Kidney (tissue), 14 donors: Measurements from ENCODE around the gene CDX2. TPM values are rescaled to one million over a fixed set of nuclear protein-coding genes. Genes with fewer than 3 reads are reported as not detected.

Source experiments
- DNase-seq, 5 donors: peaks; one replicate each; pipeline ENCODE4 v3.0.0-alpha.2; 2013 to 2020
- FAIRE-seq: peaks from 2 replicates; lab custom pipeline; 2012; peaks lifted over from hg19 to GRCh38; lab: Jason Lieb, UNC
- H3K27ac ChIP-seq, 2 donors: one replicate each; pipeline ENCODE4 v1.7.0; 2013; ENCODE audit warnings: low read depth in 2 of 2, low read length in 2 of 2, inconsistent platforms in 1 of 2
- H3K27me3 ChIP-seq: one replicate; pipeline ENCODE4 v1.7.1; 2013; ENCODE audit warnings: low read length, inconsistent platforms; ENCODE audit not compliant: control insufficient read depth, insufficient read depth
- H3K36me3 ChIP-seq, 3 donors: one replicate each; pipeline versions ENCODE4 v1.7.0 to v1.7.1; 2013; ENCODE audit warnings: low read length in 3 of 3, control low read depth in 1 of 3, inconsistent platforms in 1 of 3; ENCODE audit not compliant: insufficient read depth in 3 of 3, control insufficient read depth in 2 of 3
- H3K4me1 ChIP-seq, 3 donors: one replicate each; pipeline versions ENCODE4 v1.7.0 to v1.7.1; 2013; ENCODE audit warnings: low read length in 3 of 3, inconsistent platforms in 1 of 3, low read depth in 1 of 3; ENCODE audit not compliant: control insufficient read depth in 2 of 3, insufficient read depth in 2 of 3
- H3K4me3 ChIP-seq, 3 donors: one replicate each; pipeline versions ENCODE4 v1.7.0 to v1.8.1; 2013; ENCODE audit warnings: low read length in 3 of 3, control low read depth in 1 of 3, inconsistent platforms in 1 of 3
- H3K9ac ChIP-seq, 3 donors: one replicate each; pipeline versions ENCODE4 v1.7.0 to v1.7.1; 2013; ENCODE audit warnings: low read length in 3 of 3, control low read depth in 1 of 3, inconsistent platforms in 1 of 3
- H3K9me3 ChIP-seq, 3 donors: one replicate each; pipeline versions ENCODE4 v1.7.0 to v1.7.1; 2013; ENCODE audit warnings: low read length in 3 of 3, control low read depth in 1 of 3, inconsistent platforms in 1 of 3; ENCODE audit not compliant: control insufficient read depth in 2 of 3, insufficient read depth in 1 of 3
- intact Hi-C: fragments of 100-400 bp; cut with DNase I; formaldehyde crosslinking; loops from one replicate; pipeline ENCODE4 v1.11.1; 2022
- polyA plus RNA-seq: library from polyadenylated mRNA; stranded (reverse); fragments of 350-450 nt; fragmentation: Illumina TruSeq; extraction: RNeasy Lipid Tissue Mini Kit (QIAGEN cat#74804); gene quantifications from one replicate; pipeline ENCODE4 v1.2.3, GENCODE V29; 2014; ENCODE audit warnings: low read depth, low replicate concordance; ENCODE audit not compliant: insufficient read depth
- total RNA-seq: library from RNA; stranded (reverse); fragmentation: NEBNext Ultra II Directional; extraction: Animal tissue kit (Norgen Biotek cat#: 25700); gene quantifications from one replicate; pipeline ENCODE4 v1.2.1, GENCODE V29; 2021
- TF ChIP-seq, protein P1 (sequence below): IDR thresholded peaks from 3 replicates; pipeline ENCODE4 v1.5.1; 2012; ENCODE audit warnings: mild to moderate bottlenecking, moderate library complexity, borderline replicate concordance; ENCODE audit not compliant: insufficient read depth; ENCODE audit errors: extremely low read depth
- donor health status: control.
- donor health status: control.
- donor health status: control.
- donor health status: control.
- donor health status: control.
- donor health status: DM: yes; HTN: yes; CAD: no.
- donor health status: Normal renal cell carcinoma (clear cell type).

The CDX2 gene
- total and polyA plus RNA-seq, 2 donors from 2014 or later = not detected

DNA sequence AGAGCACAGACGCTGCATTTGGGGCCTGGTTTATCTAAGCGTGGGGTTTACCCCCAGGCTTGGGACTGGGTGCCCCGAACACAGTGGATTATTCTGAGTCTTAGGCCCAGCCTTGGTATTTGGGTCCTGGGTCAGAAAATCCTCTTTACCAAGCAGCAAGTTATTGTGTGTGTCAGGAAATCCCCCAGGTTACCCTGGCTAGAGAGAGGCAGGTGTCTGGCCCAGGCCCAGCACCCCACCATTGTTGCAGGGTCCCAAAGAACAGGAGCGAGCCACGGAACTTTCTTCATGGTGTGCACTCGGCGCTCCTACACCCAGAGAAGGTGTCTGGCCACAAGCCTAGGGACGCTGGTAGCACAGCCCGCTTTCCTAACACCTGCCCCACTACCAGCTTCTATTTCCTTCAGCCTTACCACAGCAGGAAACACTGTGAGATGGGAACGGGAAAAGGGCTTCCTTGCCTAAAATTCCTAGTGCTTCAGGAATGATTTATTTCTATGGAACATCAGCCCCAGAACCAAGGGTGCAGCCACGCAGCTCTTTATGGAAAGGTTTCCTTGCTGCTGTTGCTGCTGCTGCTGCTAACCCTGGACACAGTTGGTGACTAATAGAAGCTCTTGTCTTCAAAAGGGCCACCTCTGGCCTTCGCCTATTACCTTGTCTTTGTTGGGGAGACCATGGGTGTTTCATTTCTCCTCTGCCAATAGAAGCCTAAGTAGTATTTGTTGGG is 7.4 kb upstream of the CDX2 start:
- peaks cover 64% of the 10 kb centered on the region for H3K27me3 ChIP-seq
- peaks cover 0 to 2% (median 0%) of the 10 kb centered on the region in 3 donors for H3K4me1 ChIP-seq
- FAIRE-seq (no peak), DNase-seq (no peak)
- H3K9me3 ChIP-seq = no peaks in the 10 kb centered on the region
- TF ChIP-seq, protein P1, sequence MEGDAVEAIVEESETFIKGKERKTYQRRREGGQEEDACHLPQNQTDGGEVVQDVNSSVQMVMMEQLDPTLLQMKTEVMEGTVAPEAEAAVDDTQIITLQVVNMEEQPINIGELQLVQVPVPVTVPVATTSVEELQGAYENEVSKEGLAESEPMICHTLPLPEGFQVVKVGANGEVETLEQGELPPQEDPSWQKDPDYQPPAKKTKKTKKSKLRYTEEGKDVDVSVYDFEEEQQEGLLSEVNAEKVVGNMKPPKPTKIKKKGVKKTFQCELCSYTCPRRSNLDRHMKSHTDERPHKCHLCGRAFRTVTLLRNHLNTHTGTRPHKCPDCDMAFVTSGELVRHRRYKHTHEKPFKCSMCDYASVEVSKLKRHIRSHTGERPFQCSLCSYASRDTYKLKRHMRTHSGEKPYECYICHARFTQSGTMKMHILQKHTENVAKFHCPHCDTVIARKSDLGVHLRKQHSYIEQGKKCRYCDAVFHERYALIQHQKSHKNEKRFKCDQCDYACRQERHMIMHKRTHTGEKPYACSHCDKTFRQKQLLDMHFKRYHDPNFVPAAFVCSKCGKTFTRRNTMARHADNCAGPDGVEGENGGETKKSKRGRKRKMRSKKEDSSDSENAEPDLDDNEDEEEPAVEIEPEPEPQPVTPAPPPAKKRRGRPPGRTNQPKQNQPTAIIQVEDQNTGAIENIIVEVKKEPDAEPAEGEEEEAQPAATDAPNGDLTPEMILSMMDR = no peak
- H3K36me3 ChIP-seq = no peaks in the 10 kb centered on the region
- H3K9ac ChIP-seq = no peak overlapping the region
- no peak overlapping the region for H3K4me3 ChIP-seq
- H3K27ac ChIP-seq = no peak overlapping the region
- intact Hi-C loops = no loop called here

DNA sequence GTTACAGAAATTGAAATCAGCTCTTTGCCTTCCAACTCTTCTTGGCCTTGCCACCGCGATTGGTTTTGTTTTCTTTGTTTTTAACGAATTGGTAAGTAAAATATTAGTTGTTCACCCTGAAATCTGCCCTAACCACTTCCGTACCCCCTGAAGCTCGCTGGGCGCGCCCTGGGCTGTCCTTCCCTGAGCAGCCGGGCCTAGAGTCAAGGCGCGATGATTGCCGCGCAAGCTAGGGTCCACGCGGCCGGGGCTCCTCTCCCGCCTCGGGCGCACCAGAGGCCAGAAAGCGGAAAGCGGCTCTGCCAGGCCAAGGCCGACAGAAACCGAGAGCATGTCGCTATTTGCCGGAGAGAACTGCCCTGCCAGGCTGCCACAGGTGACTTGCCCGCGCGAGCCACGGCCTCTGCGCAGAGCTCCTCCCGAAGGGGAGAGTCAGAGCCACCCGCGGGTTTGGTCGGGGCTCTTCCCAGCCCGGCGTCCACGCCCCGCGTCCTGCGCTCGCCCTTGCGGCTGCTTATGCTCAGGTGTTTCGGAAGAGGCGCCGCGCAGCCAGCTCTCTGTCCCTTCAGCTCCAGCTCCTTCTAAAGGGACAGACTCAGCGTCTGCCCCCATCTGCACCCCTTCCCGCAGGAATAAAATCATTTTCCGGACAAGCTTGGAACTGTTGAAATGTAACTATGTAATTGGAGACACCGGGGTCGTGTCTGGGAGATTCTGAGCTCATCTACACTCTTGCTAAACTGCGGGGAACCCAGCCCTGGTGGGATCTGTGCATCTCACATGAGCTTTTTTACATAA is 6.6 kb upstream of the CDX2 start:
- DNase-seq = peak in 1 of 5 donors; percentile 59
- H3K4me1 ChIP-seq = peaks cover 0 to 2% (median 0%) of the 10 kb centered on the region in 3 donors
- no peak for FAIRE-seq
- H3K27me3 ChIP-seq = peaks cover 64% of the 10 kb centered on the region
- intact Hi-C loops = no loop called here
- H3K9me3 ChIP-seq = no peaks in the 10 kb centered on the region
- TF ChIP-seq, protein P1 = no peak
- H3K27ac ChIP-seq = no peak overlapping the region
- H3K9ac ChIP-seq = no peak overlapping the region
- H3K36me3 ChIP-seq = no peaks in the 10 kb centered on the region
- H3K4me3 ChIP-seq = no peak overlapping the region

DNA sequence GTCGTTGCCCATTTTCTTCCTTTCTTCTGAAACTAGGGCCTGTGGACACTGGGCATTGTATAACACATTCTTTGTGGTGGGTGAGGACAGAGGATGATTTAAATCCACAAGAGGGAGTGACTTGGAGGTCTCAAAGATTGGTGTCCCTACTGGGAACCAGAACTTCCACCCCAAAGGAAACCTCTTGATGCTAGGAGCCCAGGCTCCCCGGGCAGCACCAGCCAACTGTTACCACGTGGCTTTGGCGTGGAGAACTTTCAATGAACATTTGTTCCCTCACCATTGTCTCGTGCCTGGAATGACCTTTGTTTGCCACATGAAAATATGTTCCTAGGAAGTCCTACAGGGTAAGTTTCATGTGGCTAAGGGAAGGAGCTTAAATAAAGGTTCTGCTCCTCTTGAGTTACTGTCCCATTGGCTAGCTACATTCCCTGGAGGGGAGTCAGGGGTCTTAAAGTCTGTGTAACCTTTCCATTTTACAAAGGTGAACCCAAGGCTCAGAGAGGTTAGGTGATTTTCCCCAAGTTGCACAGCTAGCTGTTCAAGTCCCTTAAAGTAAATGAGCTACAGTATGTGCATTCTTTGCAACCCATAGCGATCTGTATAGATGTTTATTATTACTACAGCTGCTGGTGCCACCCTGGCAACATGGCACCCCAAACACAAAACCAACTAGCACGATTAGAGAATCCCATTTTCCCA is 5.0 kb upstream of the CDX2 start:
- H3K4me1 ChIP-seq = peaks cover 0 to 2% (median 0%) of the 10 kb centered on the region in 3 donors
- intact Hi-C loops = no loop called here
- H3K27me3 ChIP-seq = peaks cover 65% of the 10 kb centered on the region
- no peak overlapping the region for H3K4me3 ChIP-seq
- H3K27ac ChIP-seq = no peak overlapping the region
- H3K9me3 ChIP-seq = no peaks in the 10 kb centered on the region
- TF ChIP-seq, protein P1 = no peak
- H3K36me3 ChIP-seq = no peaks in the 10 kb centered on the region
- DNase-seq = no peak
- FAIRE-seq = no peak
- no peak overlapping the region for H3K9ac ChIP-seq
